Mesenchymal stem cell (in vitro differentiated cells and primary cell): ENCODE data around the gene HOXB2.

Experiments used
- DNase-seq: peaks from one replicate; pipeline ENCODE4 v3.0.0-alpha.2; 2013
- H2AFZ ChIP-seq: one replicate; pipeline ENCODE4 v1.6.1; 2013; ENCODE audit warnings: low read depth, mild to moderate bottlenecking, control low read depth, inconsistent platforms, low read length, moderate library complexity
- H2AK5ac ChIP-seq: 2 replicates; pipeline ENCODE4 v1.6.1; 2013; ENCODE audit warnings: low read length, moderate library complexity, mild to moderate bottlenecking, inconsistent platforms; ENCODE audit not compliant: severe bottlenecking
- H2BK120ac ChIP-seq: one replicate; pipeline ENCODE4 v1.6.1; 2013; ENCODE audit warnings: low read depth, mild to moderate bottlenecking, inconsistent platforms, low read length, moderate library complexity
- H2BK12ac ChIP-seq, 2 experiments: one replicate each; pipeline ENCODE4 v1.6.1; 2013; ENCODE audit warnings: inconsistent platforms in 2 of 2, low read length in 2 of 2, mild to moderate bottlenecking in 2 of 2, moderate library complexity in 2 of 2, control low read depth in 1 of 2
- H2BK15ac ChIP-seq: one replicate; pipeline ENCODE4 v1.6.1; 2013; ENCODE audit warnings: mild to moderate bottlenecking, low read depth, inconsistent platforms; ENCODE audit not compliant: poor library complexity, severe bottlenecking
- H2BK5ac ChIP-seq: 2 replicates; pipeline ENCODE4 v1.6.1; 2013; ENCODE audit warnings: low read depth, mild to moderate bottlenecking, low read length, control low read depth, inconsistent platforms; ENCODE audit not compliant: poor library complexity, severe bottlenecking
- H3K14ac ChIP-seq, 2 experiments: one replicate each; pipeline ENCODE4 v1.6.1; 2013; ENCODE audit warnings: inconsistent platforms in 2 of 2, low read length in 2 of 2, control low read depth in 1 of 2, mild to moderate bottlenecking in 1 of 2, moderate library complexity in 1 of 2
- H3K18ac ChIP-seq, 2 experiments: one replicate each; pipeline ENCODE4 v1.6.1; 2013; ENCODE audit warnings: inconsistent platforms in 2 of 2, low read length in 2 of 2, control low read depth in 1 of 2, low read depth in 1 of 2, mild to moderate bottlenecking in 1 of 2
- H3K23ac ChIP-seq, 2 experiments: one replicate each; pipeline ENCODE4 v1.6.1; 2013; ENCODE audit warnings: inconsistent platforms in 2 of 2, low read length in 2 of 2, mild to moderate bottlenecking in 2 of 2, moderate library complexity in 2 of 2, control low read depth in 1 of 2
- H3K27ac ChIP-seq: 2 replicates; pipeline ENCODE4 v1.5.1; 2013; ENCODE audit warnings: mild to moderate bottlenecking, moderate library complexity, low read length, control low read depth, inconsistent platforms; ENCODE audit not compliant: poor library complexity, severe bottlenecking
- H3K27me3 ChIP-seq, 2 experiments: 2 replicates each; pipeline versions ENCODE4 v1.6.1 to v1.7.0; 2013; ENCODE audit warnings: low read length in 2 of 2, mild to moderate bottlenecking in 2 of 2, moderate library complexity in 2 of 2, control low read depth in 1 of 2, inconsistent platforms in 1 of 2; ENCODE audit not compliant: control insufficient read depth in 1 of 2, insufficient read depth in 1 of 2
- H3K36me3 ChIP-seq, 2 experiments: 2 replicates each; pipeline versions ENCODE4 v1.6.1 to v1.7.0; 2013; ENCODE audit warnings: low read length in 2 of 2, control low read depth in 1 of 2, inconsistent platforms in 1 of 2, low read depth in 1 of 2, mild to moderate bottlenecking in 1 of 2; ENCODE audit not compliant: insufficient read depth in 2 of 2, control insufficient read depth in 1 of 2
- H3K4ac ChIP-seq, 2 experiments: one replicate each; pipeline ENCODE4 v1.6.1; 2013; ENCODE audit warnings: inconsistent platforms in 2 of 2, low read length in 2 of 2, mild to moderate bottlenecking in 2 of 2, moderate library complexity in 2 of 2, control low read depth in 1 of 2, low read depth in 1 of 2
- H3K4me1 ChIP-seq: 2 replicates; pipeline ENCODE4 v1.6.1; 2013; ENCODE audit warnings: low read depth, low read length, control low read depth; ENCODE audit not compliant: control insufficient read depth, insufficient read depth
- H3K4me2 ChIP-seq: 2 replicates; pipeline ENCODE4 v1.6.1; 2013; ENCODE audit warnings: low read length, mild to moderate bottlenecking, inconsistent platforms; ENCODE audit not compliant: poor library complexity, severe bottlenecking
- H3K4me3 ChIP-seq, 2 experiments: 2 replicates each; pipeline versions ENCODE4 v1.5.1 to v1.7.0; 2013; ENCODE audit warnings: low read length in 2 of 2, mild to moderate bottlenecking in 2 of 2, control low read depth in 1 of 2, low read depth in 1 of 2; ENCODE audit not compliant: insufficient read depth in 1 of 2
- H3K79me1 ChIP-seq: replicated peaks from 2 replicates; pipeline ENCODE4 v1.6.1; 2013; ENCODE audit warnings: mild to moderate bottlenecking, control low read depth, low read length, inconsistent platforms; ENCODE audit not compliant: poor library complexity, severe bottlenecking
- H3K9ac ChIP-seq: 2 replicates; pipeline ENCODE4 v1.7.0; 2013; ENCODE audit warnings: mild to moderate bottlenecking, low read length, moderate library complexity
- H3K9me3 ChIP-seq: 2 replicates; pipeline ENCODE4 v1.7.0; 2013; ENCODE audit warnings: mild to moderate bottlenecking, low read length; ENCODE audit not compliant: control insufficient read depth
- H4K8ac ChIP-seq: one replicate; pipeline ENCODE4 v1.6.1; 2013; ENCODE audit warnings: inconsistent platforms, mild to moderate bottlenecking, low read length, moderate library complexity
- H4K91ac ChIP-seq: one replicate; pipeline ENCODE4 v1.6.1; 2013; ENCODE audit warnings: mild to moderate bottlenecking, low read length, inconsistent platforms
- WGBS: methylation state at CpG from one replicate; pipeline ENCODE4 v1.1.7; 2013; ENCODE audit warnings: mixed read lengths; 5-methylcytosine and 5-hydroxymethylcytosine counted together

Gene HOXB2

DNA sequence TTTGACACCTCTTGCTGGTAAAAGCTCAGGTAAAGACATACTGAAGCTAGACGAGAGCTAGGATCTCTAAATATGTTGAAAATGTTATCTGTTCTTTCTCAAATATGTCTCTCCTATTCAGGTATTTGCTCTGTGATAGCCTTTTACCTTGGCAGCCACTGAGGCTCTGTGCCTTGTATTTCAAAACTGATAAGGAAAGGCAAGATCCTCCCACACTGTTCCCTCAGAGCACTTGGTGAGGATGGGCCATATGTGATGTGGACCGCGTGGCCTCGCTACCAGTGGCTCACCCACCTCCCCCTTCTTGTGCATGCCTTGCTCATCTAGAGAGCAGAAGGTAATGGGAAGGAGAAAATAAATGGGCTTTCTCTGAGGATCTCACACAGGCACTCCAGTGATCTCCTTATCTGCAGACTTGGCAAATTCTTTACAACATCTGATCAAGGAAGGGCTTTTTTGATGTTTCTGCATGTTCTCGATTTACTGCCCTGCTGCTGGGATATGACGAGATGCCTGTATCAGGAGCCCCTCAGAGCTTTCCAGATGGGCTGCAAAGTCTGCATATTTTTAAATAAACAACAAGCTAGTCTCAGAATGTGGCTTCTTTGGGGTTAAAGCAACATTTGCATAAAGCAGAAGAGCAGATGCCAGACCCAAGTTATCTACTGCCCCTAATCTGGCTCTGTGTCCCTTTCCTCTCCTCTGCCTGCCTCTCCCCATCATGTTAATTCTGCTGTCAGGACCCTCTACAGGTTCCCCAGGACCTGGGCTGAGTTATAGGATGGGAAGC lies 31.0 kb downstream of the HOXB2 start:
- H3K9me3 ChIP-seq = no peaks in the 10 kb centered on the region
- H4K8ac ChIP-seq = no peak overlapping the region
- no peak overlapping the region for H3K4ac ChIP-seq
- WGBS = 44% methylated on average over 3 of the region's 6 CpGs
- H3K27me3 ChIP-seq = peaks cover 6 to 22% of the 10 kb centered on the region in 2 experiments
- H3K18ac ChIP-seq = no peak overlapping the region
- no peak overlapping the region for H2BK5ac ChIP-seq
- no peak overlapping the region for H2AK5ac ChIP-seq
- H3K36me3 ChIP-seq = no peaks in the 10 kb centered on the region
- no peak overlapping the region for H2AFZ ChIP-seq
- no peak overlapping the region for H3K14ac ChIP-seq
- no peaks in the 10 kb centered on the region for H3K4me1 ChIP-seq
- no peak for DNase-seq
- no peak overlapping the region for H3K4me3 ChIP-seq
- peak overlapping the region in 1 of 2 experiments; percentile 45 for H2BK12ac ChIP-seq
- no peak overlapping the region for H3K9ac ChIP-seq
- no peak overlapping the region for H2BK120ac ChIP-seq
- H3K79me1 ChIP-seq = no peaks in the 10 kb centered on the region
- H3K4me2 ChIP-seq = no peak overlapping the region
- H3K27ac ChIP-seq = no peak overlapping the region
- H2BK15ac ChIP-seq = no peak overlapping the region
- no peak overlapping the region for H3K23ac ChIP-seq
- no peak overlapping the region for H4K91ac ChIP-seq

DNA sequence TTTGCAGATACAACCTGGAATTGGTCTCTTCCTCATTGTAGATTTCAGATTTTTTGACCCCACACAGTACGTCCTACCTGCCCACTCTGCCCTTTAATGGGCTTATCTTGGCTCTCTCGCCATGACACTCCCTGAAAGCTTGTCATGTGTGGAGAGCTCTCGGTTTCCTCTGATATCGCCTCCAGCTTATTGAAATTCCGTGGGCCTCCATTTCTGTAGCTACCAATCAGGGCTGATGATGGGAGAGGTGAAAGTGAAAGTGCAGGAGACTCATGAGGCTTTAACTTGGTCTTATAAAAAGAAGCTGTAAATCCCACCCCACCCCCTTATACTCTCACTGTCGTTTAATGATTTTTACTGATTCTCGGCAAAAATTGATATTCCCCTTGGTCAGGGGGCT lies 31.8 kb downstream of the HOXB2 start:
- Histone ChIP-seq H4K91ac (peak overlapping the region; percentile 37), H4K8ac (no peak overlapping the region), H3K36me3 (no peaks in the 10 kb centered on the region), H3K27ac (no peak overlapping the region), H3K18ac (no peak overlapping the region), H3K4me3 (no peak overlapping the region), H3K9me3 (no peaks in the 10 kb centered on the region), H2BK5ac (no peak overlapping the region), H2BK12ac (no peak overlapping the region), H3K9ac (no peak overlapping the region), H2AFZ (no peak overlapping the region), H3K4me2 (no peak overlapping the region), H3K79me1 (no peaks in the 10 kb centered on the region), H3K4me1 (no peaks in the 10 kb centered on the region), H2AK5ac (no peak overlapping the region), H3K23ac (no peak overlapping the region), H2BK120ac (no peak overlapping the region), H3K27me3 (peaks cover 6 to 22% of the 10 kb centered on the region in 2 experiments), H2BK15ac (no peak overlapping the region), H3K4ac (no peak overlapping the region), H3K14ac (no peak overlapping the region)
- WGBS = 85% methylated on average over 7 of the region's 7 CpGs
- no peak for DNase-seq

DNA sequence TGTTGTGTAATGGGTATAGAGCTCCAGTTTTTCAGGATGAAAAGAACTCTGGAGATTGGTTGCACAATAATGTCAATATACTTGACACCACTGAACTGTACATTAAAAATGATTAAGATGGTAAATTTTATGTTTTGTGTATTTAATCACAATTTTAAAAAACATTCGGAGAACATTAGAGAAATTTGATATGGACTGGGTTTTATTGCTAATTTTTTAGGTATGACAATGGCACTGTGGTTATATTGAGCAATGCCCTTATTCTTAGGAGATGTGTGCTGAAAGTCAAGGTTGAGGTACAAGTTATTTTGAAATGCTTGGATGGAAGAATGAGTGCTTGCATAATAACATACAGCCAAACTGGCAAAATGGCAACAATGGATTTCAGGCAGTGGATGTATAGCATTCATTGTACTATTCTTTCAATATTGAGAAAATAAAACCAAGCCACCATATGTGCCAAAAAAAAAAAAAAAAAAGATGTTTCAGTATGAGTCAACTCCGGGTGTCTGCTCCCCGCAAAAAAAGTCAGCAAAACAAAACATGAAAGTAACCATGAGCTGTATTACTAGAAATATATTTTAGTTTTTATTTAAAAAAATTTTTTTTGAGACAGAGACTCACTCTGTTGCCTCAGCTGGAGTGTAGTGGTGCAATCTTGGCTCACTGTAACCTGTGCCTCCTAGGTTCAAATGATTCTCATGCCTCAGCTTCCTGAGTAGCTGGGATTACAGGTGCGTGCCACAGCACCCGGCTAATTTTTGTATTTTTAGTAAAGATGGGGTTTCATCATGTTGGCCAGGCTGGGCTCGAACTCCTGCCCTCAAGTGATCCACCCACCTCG lies 33.9 kb downstream of the HOXB2 start:
- no peak overlapping the region for H3K14ac ChIP-seq
- no peak overlapping the region for H3K4me3 ChIP-seq
- no peak overlapping the region for H2BK120ac ChIP-seq
- H2BK5ac ChIP-seq = no peak overlapping the region
- no peak overlapping the region for H3K4me2 ChIP-seq
- no peaks in the 10 kb centered on the region for H3K9me3 ChIP-seq
- peaks cover under 1 to 15% of the 10 kb centered on the region in 2 experiments for H3K27me3 ChIP-seq
- DNase-seq = no peak
- no peak overlapping the region for H3K27ac ChIP-seq
- H3K23ac ChIP-seq = no peak overlapping the region
- H2AFZ ChIP-seq = no peak overlapping the region
- no peak overlapping the region for H2BK12ac ChIP-seq
- no peak overlapping the region for H3K4ac ChIP-seq
- no peaks in the 10 kb centered on the region for H3K36me3 ChIP-seq
- no peak overlapping the region for H2AK5ac ChIP-seq
- no peak overlapping the region for H4K91ac ChIP-seq
- no peaks in the 10 kb centered on the region for H3K79me1 ChIP-seq
- 94% methylated on average over 5 of the region's 7 CpGs for WGBS
- H3K9ac ChIP-seq = no peak overlapping the region
- no peaks in the 10 kb centered on the region for H3K4me1 ChIP-seq
- H2BK15ac ChIP-seq = no peak overlapping the region
- no peak overlapping the region for H4K8ac ChIP-seq
- H3K18ac ChIP-seq = no peak overlapping the region

DNA sequence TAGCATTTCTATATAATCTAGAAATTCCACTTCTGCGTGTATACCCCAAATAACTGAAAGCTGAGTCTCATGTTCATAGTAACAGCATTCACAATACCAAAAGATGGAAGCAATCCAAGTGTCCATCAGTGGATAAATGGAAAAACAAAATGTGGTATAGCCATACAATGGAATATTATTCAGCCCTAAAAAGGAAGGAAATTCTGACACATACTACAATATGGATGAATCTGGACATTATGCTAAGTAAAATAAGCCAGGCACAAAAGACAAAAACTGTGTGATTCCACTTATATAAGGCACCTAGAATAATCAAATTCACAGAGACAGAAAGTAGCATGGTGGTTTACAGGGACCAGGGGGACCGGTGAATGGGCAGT lies 34.5 kb downstream of the HOXB2 start:
- H3K79me1 ChIP-seq = no peaks in the 10 kb centered on the region
- no peak overlapping the region for H2AFZ ChIP-seq
- no peak for DNase-seq
- H3K9ac ChIP-seq = no peak overlapping the region
- H3K4me1 ChIP-seq = no peaks in the 10 kb centered on the region
- H2BK120ac ChIP-seq = no peak overlapping the region
- H3K27ac ChIP-seq = no peak overlapping the region
- H2BK5ac ChIP-seq = no peak overlapping the region
- no peak overlapping the region for H3K14ac ChIP-seq
- H3K4me2 ChIP-seq = no peak overlapping the region
- H3K4me3 ChIP-seq = no peak overlapping the region
- H3K18ac ChIP-seq = no peak overlapping the region
- H2BK15ac ChIP-seq = no peak overlapping the region
- H2BK12ac ChIP-seq = no peak overlapping the region
- 100% methylated on average over 1 of the region's 2 CpGs for WGBS
- H4K91ac ChIP-seq = no peak overlapping the region
- H2AK5ac ChIP-seq = no peak overlapping the region
- H3K4ac ChIP-seq = no peak overlapping the region
- H4K8ac ChIP-seq = no peak overlapping the region
- no peaks in the 10 kb centered on the region for H3K36me3 ChIP-seq
- no peak overlapping the region for H3K23ac ChIP-seq
- peaks cover 0 to 9% of the 10 kb centered on the region in 2 experiments for H3K27me3 ChIP-seq
- H3K9me3 ChIP-seq = no peaks in the 10 kb centered on the region
